SH-SY5Y (cell line): Measurements from ENCODE around the gene IFT52.

ENCODE experiments used
- GATA2 ChIP-seq: IDR thresholded peaks from 2 replicates; pipeline ENCODE4 v1.6.1; 2011; ENCODE audit warnings: mild to moderate bottlenecking, low read depth, low read length
- GATA3 ChIP-seq: IDR thresholded peaks from 2 replicates; pipeline ENCODE4 v1.6.1; 2011; ENCODE audit warnings: low read depth, mild to moderate bottlenecking, low read length, moderate library complexity

DNA sequence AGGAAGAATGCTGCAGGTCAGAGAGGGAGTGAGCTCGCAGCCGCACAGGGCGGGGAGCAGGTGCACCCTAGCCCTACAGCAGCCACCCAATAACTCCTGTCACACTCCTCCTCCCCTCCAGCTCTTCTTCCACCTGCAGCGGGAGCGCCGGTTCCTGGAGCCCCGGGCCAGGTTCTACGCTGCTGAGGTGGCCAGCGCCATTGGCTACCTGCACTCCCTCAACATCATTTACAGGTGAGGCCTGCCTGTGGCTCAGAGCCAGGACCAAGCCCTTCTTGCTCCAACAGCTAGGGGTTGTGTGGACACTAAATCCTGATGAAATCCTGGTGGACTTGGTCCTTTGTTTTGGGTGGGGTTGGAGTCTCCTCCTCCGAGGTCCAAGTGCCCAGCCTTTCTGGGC, 20.2 kb upstream of the IFT52 start:
- TF ChIP-seq GATA2 (no peak), GATA3 (no peak)
